ENCODE data around the gene CYFIP1.

The CYFIP1 gene

DNA sequence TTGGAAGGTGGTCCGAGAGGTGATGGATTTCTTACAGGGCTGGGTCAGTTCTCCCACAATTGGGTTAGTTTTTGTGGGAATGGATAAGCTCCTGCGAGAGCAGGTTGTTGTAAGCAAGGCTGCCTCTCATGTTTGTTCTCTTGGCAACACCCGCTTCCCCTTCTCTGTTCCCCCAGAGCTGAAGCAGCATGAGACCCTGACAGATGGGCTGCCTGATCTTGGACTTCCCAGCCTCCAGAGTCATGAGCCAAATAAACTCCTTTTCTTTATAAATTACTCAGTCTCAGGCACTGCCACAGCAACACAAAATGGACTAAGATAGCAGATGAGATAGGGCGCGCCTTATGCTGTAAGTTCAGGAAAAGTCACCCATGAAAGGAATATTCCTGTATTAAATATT lies 103.1 kb downstream of the CYFIP1 start:
- H3K4me1 ChIP-seq (ENCODE audit: control insufficient read depth, insufficient read depth, low read length): no peaks in the 10 kb centered on the region
- CTCF ChIA-PET: interaction anchor here (0.6 kb wide), 1 partner anchor 65 kb away, joined by 3 read pairs; no protein-coding TSS in a partner anchor
- POLR2A ChIA-PET: no interaction called here
- H3K36me3 ChIP-seq (ENCODE audit: control insufficient read depth in 2 of 2, insufficient read depth in 1 of 2, low read length in 2 of 2): peaks cover 0 to 48% of the 10 kb centered on the region in 2 experiments; a peak in 1 of 3 replicates
- no peaks in the 10 kb centered on the region for H3K9me3 ChIP-seq (ENCODE audit: control insufficient read depth, insufficient read depth, low read depth, low read length)
- no peak overlapping the region for H3K27ac ChIP-seq (ENCODE audit: extremely low read depth, low read depth, low read length)
- TF ChIP-seq, protein P1, sequence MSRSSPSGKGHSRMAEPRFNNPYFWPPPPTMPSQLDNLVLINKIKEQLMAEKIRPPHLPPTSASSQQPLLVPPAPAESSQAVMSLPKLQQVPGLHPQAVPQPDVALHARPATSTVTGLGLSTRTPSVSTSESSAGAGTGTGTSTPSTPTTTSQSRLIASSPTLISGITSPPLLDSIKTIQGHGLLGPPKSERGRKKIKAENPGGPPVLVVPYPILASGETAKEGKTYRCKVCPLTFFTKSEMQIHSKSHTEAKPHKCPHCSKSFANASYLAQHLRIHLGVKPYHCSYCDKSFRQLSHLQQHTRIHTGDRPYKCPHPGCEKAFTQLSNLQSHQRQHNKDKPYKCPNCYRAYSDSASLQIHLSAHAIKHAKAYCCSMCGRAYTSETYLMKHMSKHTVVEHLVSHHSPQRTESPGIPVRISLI (tag by site-specific recombination; IDR thresholded peaks at IDR 0.05): no peak
- TF ChIP-seq ZNF654 (tag by site-specific recombination; IDR thresholded peaks at IDR 0.05; ENCODE audit: low read depth) (no peak), ZBTB20 (tag by site-specific recombination; IDR thresholded peaks at IDR 0.05) (no peak), ZBTB1 (tag by site-specific recombination; IDR thresholded peaks at IDR 0.05) (no peak), ZNF501 (tag by site-specific recombination; IDR thresholded peaks at IDR 0.05) (no peak), ZNF658 (tag by site-specific recombination; IDR thresholded peaks at IDR 0.05) (no peak), ZSCAN4 (tag by site-specific recombination; IDR thresholded peaks at IDR 0.05) (no peak), ZNF600 (tag by site-specific recombination; IDR thresholded peaks at IDR 0.05) (no peak), ZNF19 (tag by site-specific recombination; IDR thresholded peaks at IDR 0.05; ENCODE audit: low read depth) (no peak), ZNF202 (tag by site-specific recombination; IDR thresholded peaks at IDR 0.05; ENCODE audit: borderline replicate concordance) (no peak), ZNF843 (tag by site-specific recombination; IDR thresholded peaks at IDR 0.05) (no peak), ATF2 (tag by site-specific recombination; IDR thresholded peaks at IDR 0.05; ENCODE audit: low read depth) (no peak)
- TF ChIP-seq, protein P2, sequence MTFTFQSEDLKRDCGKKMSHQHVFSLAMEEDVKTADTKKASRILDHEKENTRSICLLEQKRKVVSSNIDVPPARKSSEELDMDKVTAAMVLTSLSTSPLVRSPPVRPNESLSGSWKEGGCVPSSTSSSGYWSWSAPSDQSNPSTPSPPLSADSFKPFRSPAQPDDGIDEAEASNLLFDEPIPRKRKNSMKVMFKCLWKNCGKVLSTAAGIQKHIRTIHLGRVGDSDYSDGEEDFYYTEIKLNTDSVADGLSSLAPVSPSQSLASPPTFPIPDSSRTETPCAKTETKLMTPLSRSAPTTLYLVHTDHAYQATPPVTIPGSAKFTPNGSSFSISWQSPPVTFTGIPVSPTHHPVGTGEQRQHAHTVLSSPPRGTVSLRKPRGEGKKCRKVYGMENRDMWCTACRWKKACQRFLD (tag by site-specific recombination; IDR thresholded peaks at IDR 0.05): no peak
- TF ChIP-seq, protein P3, sequence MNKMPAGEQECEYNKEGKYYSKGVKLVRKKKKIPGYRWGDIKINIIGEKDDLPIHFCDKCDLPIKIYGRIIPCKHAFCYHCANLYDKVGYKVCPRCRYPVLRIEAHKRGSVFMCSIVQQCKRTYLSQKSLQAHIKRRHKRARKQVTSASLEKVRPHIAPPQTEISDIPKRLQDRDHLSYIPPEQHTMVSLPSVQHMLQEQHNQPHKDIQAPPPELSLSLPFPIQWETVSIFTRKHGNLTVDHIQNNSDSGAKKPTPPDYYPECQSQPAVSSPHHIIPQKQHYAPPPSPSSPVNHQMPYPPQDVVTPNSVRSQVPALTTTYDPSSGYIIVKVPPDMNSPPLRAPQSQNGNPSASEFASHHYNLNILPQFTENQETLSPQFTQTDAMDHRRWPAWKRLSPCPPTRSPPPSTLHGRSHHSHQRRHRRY (tag by site-specific recombination; IDR thresholded peaks at IDR 0.05): no peak
- TF ChIP-seq, protein P4, sequence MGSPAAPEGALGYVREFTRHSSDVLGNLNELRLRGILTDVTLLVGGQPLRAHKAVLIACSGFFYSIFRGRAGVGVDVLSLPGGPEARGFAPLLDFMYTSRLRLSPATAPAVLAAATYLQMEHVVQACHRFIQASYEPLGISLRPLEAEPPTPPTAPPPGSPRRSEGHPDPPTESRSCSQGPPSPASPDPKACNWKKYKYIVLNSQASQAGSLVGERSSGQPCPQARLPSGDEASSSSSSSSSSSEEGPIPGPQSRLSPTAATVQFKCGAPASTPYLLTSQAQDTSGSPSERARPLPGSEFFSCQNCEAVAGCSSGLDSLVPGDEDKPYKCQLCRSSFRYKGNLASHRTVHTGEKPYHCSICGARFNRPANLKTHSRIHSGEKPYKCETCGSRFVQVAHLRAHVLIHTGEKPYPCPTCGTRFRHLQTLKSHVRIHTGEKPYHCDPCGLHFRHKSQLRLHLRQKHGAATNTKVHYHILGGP (tag by site-specific recombination; IDR thresholded peaks at IDR 0.05): no peak
- TF ChIP-seq, protein P5, sequence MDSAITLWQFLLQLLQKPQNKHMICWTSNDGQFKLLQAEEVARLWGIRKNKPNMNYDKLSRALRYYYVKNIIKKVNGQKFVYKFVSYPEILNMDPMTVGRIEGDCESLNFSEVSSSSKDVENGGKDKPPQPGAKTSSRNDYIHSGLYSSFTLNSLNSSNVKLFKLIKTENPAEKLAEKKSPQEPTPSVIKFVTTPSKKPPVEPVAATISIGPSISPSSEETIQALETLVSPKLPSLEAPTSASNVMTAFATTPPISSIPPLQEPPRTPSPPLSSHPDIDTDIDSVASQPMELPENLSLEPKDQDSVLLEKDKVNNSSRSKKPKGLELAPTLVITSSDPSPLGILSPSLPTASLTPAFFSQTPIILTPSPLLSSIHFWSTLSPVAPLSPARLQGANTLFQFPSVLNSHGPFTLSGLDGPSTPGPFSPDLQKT (IDR thresholded peaks at IDR 0.05; ENCODE audit: borderline replicate concordance, low read depth, low read length): no peak
- TF ChIP-seq, protein P6, sequence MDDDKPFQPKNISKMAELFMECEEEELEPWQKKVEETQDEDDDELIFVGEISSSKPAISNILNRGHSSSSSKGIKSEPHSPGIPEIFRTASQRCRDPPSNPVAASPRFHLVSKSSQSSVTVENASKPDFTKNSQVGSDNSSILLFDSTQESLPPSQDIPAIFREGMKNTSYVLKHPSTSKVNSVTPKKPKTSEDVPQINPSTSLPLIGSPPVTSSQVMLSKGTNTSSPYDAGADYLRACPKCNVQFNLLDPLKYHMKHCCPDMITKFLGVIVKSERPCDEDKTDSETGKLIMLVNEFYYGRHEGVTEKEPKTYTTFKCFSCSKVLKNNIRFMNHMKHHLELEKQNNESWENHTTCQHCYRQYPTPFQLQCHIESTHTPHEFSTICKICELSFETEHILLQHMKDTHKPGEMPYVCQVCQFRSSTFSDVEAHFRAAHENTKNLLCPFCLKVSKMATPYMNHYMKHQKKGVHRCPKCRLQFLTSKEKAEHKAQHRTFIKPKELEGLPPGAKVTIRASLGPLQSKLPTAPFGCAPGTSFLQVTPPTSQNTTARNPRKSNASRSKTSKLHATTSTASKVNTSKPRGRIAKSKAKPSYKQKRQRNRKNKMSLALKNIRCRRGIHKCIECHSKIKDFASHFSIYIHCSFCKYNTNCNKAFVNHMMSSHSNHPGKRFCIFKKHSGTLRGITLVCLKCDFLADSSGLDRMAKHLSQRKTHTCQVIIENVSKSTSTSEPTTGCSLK (tag by site-specific recombination; IDR thresholded peaks at IDR 0.05): no peak
- H3K4me3 ChIP-seq (ENCODE audit: low read depth, low read length): no peak overlapping the region

Data from HEK293 (cell line).